ENCODE data around the gene SPATA31E1.
"Not testable (repeated sequence)": the region's sequence is repeated elsewhere in the genome, so short reads cannot be mapped to it uniquely, and the experiment has no call there.

SPATA31E1 gene

DNA sequence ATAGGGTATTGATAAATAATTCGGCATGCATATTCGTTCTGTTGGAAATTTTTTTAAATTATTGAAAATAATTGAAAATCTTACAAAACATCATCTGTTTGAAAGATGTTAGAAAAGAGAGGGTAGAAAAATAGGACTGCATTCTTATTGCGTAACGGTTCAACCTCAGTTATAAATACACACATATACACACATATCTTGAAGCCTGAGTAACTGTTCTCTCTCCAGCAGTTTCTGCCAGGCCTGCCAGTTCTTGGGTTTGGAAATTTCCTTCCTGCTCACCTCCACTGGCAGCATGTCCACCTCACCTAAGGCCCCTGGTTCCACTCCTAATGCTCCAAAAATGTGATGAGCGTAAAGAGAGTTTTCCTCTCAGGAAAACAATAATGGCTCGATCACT lies 9.1 kb downstream of the SPATA31E1 start:
- ChIA-PET CTCF (no interaction called here), POLR2A (ENCODE audit: low non-redundant PET) (no interaction called here)
- TF ChIP-seq, protein P1, sequence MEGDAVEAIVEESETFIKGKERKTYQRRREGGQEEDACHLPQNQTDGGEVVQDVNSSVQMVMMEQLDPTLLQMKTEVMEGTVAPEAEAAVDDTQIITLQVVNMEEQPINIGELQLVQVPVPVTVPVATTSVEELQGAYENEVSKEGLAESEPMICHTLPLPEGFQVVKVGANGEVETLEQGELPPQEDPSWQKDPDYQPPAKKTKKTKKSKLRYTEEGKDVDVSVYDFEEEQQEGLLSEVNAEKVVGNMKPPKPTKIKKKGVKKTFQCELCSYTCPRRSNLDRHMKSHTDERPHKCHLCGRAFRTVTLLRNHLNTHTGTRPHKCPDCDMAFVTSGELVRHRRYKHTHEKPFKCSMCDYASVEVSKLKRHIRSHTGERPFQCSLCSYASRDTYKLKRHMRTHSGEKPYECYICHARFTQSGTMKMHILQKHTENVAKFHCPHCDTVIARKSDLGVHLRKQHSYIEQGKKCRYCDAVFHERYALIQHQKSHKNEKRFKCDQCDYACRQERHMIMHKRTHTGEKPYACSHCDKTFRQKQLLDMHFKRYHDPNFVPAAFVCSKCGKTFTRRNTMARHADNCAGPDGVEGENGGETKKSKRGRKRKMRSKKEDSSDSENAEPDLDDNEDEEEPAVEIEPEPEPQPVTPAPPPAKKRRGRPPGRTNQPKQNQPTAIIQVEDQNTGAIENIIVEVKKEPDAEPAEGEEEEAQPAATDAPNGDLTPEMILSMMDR (conservative IDR thresholded peaks at IDR 0.05; ENCODE audit: low read depth) = no peak
- no peak overlapping the region for H3K27ac ChIP-seq
- no peak for DNase-seq (ENCODE audit: low spot score)

DNA sequence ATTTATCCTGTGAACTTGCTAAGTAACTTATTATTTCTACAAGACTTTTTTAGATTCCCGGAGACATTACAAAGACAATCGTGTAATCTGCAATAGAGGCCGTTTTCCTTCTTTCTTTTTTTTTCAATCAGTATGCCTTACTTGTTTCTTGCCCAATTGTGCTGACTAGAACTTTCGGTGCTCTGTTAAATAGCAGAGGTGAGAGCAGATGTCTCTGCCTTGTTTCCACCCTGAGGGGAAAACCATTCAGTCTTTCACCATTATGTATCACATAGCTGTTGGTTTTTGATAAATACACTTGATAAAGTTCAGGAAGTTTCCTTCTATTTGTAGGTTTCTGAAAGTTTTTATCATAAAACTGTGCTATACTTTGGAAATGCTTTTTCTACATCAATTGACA lies 10.3 kb downstream of the SPATA31E1 start:
- POLR2A ChIA-PET (ENCODE audit: low non-redundant PET) = no interaction called here
- TF ChIP-seq, protein P1 (conservative IDR thresholded peaks at IDR 0.05; ENCODE audit: low read depth) = no peak
- CTCF ChIA-PET = interaction anchor here (1.1 kb wide), 1 partner anchor 164 kb away, joined by 6 read pairs; no protein-coding TSS in a partner anchor
- no peak overlapping the region for H3K27ac ChIP-seq
- DNase-seq (ENCODE audit: low spot score) = no peak

DNA sequence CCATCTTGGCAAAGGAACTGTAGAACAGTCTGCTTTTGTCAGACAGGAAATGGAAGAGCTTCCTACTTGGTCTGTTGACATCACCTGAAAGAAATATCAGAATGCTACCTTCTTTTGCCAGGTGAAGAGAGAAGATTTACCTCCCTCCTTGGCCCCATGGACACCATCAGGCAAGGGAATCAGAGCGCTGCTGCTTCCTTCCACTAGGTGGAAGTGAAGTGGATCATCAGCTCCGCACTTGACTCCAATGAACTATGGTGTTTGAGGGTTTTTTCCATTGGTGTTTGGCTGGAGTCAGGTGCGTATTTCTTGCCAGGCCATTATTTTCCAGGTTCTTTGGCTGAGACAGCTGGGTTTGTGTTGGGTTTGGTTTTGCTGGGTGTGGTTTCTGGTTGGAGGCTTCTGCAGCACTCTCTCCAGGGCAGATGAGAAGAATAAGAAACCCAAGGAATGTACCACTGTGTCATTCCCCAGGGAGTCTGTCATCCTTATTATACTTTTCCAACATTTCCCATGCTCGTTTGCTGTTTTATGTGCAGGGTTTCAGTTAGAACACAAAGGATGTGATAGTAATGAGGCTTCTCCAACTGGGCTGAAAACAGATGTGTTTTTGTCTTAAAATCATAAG lies 12.4 kb downstream of the SPATA31E1 start:
- ChIA-PET POLR2A (ENCODE audit: low non-redundant PET) (no interaction called here), CTCF (no interaction called here)
- no peak for DNase-seq (ENCODE audit: low spot score)
- TF ChIP-seq, protein P1 (conservative IDR thresholded peaks at IDR 0.05; ENCODE audit: low read depth) = no peak
- H3K27ac ChIP-seq = no peak overlapping the region

DNA sequence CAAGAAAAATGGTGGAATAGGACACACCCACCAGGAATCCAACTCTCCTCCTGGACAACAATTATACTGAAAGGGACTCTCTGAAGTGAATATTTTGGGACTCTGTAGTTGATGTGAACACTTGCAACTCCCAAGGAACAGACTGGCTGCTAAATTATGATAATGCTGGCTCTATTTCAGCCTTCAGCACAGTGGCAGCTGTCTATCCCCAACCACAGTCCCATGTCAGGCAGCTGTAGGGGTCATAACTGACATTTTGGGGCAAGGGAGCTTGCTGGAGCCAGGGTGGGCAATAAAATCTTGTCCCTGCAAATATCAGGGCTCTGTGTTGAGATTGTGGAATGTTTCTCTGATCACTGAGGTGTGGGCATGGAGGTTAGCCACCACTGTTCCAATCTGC lies 14.2 kb downstream of the SPATA31E1 start:
- DNase-seq (ENCODE audit: low spot score) = no peak
- no peak overlapping the region for H3K27ac ChIP-seq
- ChIA-PET POLR2A (ENCODE audit: low non-redundant PET) (no interaction called here), CTCF (interaction anchor here (0.6 kb wide), 1 partner anchor 79 kb away, joined by 4 read pairs; no protein-coding TSS in a partner anchor)
- TF ChIP-seq, protein P1 (conservative IDR thresholded peaks at IDR 0.05; ENCODE audit: low read depth) = no peak

DNA sequence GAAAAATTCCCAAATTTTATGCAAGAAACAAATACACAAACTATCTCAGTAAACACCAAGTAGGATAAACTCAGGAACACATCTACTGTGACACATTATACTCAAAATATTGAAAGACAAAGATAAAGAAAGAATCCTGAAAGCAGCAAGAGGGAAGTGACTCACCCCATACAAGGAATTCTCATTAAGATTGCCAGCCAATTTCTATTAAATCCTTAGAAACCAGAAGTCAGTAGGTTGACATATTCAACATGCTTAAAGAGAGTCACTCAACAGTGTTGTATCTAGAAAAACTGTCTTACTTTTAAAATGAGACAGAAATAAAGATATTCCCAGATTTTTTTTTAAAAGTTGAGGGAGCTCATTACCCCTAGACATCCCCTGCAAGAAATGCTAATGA lies 15.5 kb downstream of the SPATA31E1 start:
- POLR2A ChIA-PET (ENCODE audit: low non-redundant PET) = no interaction called here
- CTCF ChIA-PET = no interaction called here
- TF ChIP-seq, protein P1 (conservative IDR thresholded peaks at IDR 0.05; ENCODE audit: low read depth) = no peak
- H3K27ac ChIP-seq = no peak overlapping the region
- DNase-seq (ENCODE audit: low spot score) = no peak

DNA sequence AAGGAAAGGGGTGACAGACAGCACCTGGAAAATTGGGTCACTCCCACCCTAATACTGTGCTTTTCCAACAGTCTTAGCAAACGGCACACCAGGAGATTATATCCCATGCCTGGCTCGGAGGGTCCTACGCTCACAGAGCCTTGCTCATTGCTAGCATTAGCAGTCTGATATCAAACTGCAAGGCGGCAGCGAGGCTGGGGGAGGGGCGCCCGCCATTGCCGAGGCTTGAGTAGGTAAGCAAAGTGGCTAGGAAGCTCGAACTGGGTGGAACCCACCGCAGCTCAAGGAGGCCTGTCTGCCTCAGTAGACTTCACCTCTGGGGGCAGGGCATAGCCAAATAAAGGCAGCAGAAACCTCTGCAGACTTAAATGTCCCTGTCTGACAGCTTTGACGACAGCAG lies 19.7 kb downstream of the SPATA31E1 start:
- H3K27ac ChIP-seq; DNase-seq (ENCODE audit: low spot score); POLR2A ChIA-PET (ENCODE audit: low non-redundant PET); CTCF ChIA-PET: not testable (repeated sequence)

DNA sequence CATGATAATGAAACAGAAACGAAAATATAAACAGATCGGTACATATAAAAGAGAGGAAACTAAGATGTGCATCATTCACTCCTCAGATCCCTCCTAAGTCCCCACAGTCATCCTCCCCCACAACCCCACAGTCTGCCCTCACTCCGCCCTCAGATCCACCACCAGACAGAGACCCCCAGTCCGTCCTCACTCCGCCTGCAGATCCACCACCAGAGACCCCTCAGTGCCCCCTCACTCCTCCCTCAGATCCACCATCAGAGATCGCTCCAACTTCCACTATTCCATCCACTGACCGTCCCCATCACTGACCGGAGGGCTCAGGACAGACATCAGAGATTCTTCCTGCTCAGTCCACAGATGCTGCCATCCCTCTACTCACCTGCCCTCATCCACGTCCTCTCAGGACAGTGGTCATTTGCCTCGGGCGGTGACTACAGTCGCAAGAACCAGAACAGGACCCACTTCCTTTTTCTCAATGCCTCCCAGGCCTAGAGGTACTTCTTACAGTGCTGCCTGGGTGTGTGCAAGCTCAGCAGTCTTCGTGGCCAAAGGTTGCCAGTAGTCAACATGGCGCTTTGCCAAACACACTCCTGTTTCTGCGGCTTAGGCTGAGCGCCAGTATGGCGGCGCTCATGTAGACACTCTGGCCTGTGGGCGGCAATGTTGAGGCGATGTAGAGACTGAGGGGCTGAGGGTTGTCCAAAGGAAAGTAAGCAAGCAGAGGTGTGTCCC lies 26.8 kb downstream of the SPATA31E1 start:
- TF ChIP-seq, protein P1 (conservative IDR thresholded peaks at IDR 0.05; ENCODE audit: low read depth) = no peak
- ChIA-PET CTCF (no interaction called here), POLR2A (ENCODE audit: low non-redundant PET) (no interaction called here)
- H3K27ac ChIP-seq = no peak overlapping the region
- DNase-seq (ENCODE audit: low spot score) = no peak

All from RWPE1 (cell line).